ENCODE results near the gene SLC37A4.

- TF ChIP-seq CTCF (IDR thresholded peaks at IDR 0.05; ENCODE audit: insufficient read depth, low read length, poor library complexity, severe bottlenecking) (no peak), EZH2phosphoT487 (conservative IDR thresholded peaks at IDR 0.05; ENCODE audit: low read length) (no peak)
Observed at GRCh38 chr11:119025099-119025473, 5.6 kb downstream of the SLC37A4 start.
